Mesothelial cell of epicardium (in vitro differentiated cells): ENCODE measurements around the gene PVALEF. TPM values are rescaled to one million over a fixed set of nuclear protein-coding genes. Genes with fewer than 3 reads are reported as not detected.
A peak's percentile ranks its signal among the peaks of the same experiment; 100 is the strongest.

ENCODE experiments used
- DNase-seq, 2 experiments: peaks; one replicate each; pipeline ENCODE4 v3.0.0; 2021; ENCODE audit warnings: low spot score in 2 of 2; ENCODE audit not compliant: unreplicated experiment in 2 of 2
- H3K27ac Mint-ChIP-seq: 2 replicates; pipeline ENCODE4 v1.8.0; 2021; ENCODE audit warnings: mixed read lengths
- H3K27me3 Mint-ChIP-seq: 2 replicates; pipeline ENCODE4 v1.8.0; 2021; ENCODE audit warnings: low read depth, mixed read lengths
- H3K36me3 Mint-ChIP-seq: 2 replicates; pipeline ENCODE4 v1.8.0; 2021; ENCODE audit warnings: mixed read lengths
- H3K4me1 Mint-ChIP-seq: 2 replicates; pipeline ENCODE4 v1.8.0; 2021; ENCODE audit warnings: mixed read lengths
- H3K4me3 Mint-ChIP-seq: 2 replicates; pipeline ENCODE4 v1.8.0; 2021; ENCODE audit warnings: mild to moderate bottlenecking, moderate library complexity, mixed read lengths
- H3K9me3 Mint-ChIP-seq: 2 replicates; pipeline ENCODE4 v1.8.0; 2021; ENCODE audit warnings: mixed read lengths
- total RNA-seq: library from RNA; stranded (reverse); gene quantifications from 3 replicates; pipeline ENCODE4 v1.2.1, GENCODE V29; 2021
- TF ChIP-seq, protein P1 (sequence below): fragments of 200-600 bp; sonication (generic); IDR thresholded peaks from one replicate; pipeline ENCODE4 v1.5.0; 2021; ENCODE audit warnings: antibody characterized with exemption; ENCODE audit not compliant: unreplicated experiment

Gene PVALEF
- total RNA-seq, 1 donor from 2014 or later = 0.22 TPM

DNA sequence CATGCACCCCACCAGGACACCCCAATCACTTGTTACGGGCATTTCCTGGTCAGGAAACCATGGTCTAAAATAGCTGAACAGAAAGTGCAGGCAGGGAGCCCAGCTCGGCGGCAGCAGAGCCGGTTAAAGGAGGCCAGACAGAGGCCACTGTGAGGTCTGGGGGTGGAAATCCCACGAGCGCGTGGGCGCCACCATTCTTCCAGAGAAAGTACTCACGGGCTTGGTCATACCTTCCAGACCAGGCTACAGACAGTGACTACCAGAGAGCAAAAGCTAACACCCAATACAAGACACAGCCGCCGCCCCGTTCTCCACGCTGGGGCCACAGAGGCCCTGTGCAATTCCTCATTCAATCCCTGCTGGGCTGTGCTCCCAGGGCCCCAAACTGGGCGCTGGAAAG, 45.6 kb downstream of the PVALEF start:
- Mint-ChIP-seq H3K4me1 (no peaks in the 10 kb centered on the region), H3K9me3 (no peaks in the 10 kb centered on the region), H3K4me3 (no peak overlapping the region), H3K27ac (peak overlapping the region; percentile 6), H3K27me3 (no peaks in the 10 kb centered on the region), H3K36me3 (peaks cover 9% of the 10 kb centered on the region)
- TF ChIP-seq, protein P1, sequence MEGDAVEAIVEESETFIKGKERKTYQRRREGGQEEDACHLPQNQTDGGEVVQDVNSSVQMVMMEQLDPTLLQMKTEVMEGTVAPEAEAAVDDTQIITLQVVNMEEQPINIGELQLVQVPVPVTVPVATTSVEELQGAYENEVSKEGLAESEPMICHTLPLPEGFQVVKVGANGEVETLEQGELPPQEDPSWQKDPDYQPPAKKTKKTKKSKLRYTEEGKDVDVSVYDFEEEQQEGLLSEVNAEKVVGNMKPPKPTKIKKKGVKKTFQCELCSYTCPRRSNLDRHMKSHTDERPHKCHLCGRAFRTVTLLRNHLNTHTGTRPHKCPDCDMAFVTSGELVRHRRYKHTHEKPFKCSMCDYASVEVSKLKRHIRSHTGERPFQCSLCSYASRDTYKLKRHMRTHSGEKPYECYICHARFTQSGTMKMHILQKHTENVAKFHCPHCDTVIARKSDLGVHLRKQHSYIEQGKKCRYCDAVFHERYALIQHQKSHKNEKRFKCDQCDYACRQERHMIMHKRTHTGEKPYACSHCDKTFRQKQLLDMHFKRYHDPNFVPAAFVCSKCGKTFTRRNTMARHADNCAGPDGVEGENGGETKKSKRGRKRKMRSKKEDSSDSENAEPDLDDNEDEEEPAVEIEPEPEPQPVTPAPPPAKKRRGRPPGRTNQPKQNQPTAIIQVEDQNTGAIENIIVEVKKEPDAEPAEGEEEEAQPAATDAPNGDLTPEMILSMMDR = no peak
- DNase-seq = no peak

DNA sequence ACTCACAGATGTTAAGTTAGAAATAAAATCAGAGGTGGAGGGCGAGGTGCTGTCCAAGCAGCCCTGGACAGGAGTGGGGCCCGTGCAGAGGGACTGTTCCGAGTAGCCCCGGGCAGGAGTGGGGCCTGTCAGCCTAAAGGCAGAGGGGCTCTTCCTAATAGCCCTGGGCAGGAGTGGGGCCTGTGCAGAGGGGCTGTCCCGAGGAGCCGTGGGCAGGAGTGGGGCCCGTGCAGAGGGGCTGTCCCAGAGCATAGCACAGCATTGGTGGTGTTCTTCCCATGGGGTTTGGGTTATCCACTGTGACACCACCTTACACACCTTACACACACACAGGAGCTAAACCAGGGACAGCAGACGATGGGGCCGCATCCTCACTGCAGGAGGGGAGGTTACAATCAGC, 47.1 kb downstream of the PVALEF start:
- DNase-seq = no peak
- H3K27ac Mint-ChIP-seq = no peak overlapping the region
- TF ChIP-seq, protein P1 = no peak
- no peak overlapping the region for H3K4me3 Mint-ChIP-seq
- H3K27me3 Mint-ChIP-seq = no peaks in the 10 kb centered on the region
- peaks cover 14% of the 10 kb centered on the region for H3K36me3 Mint-ChIP-seq
- H3K9me3 Mint-ChIP-seq = no peaks in the 10 kb centered on the region
- H3K4me1 Mint-ChIP-seq = no peaks in the 10 kb centered on the region

DNA sequence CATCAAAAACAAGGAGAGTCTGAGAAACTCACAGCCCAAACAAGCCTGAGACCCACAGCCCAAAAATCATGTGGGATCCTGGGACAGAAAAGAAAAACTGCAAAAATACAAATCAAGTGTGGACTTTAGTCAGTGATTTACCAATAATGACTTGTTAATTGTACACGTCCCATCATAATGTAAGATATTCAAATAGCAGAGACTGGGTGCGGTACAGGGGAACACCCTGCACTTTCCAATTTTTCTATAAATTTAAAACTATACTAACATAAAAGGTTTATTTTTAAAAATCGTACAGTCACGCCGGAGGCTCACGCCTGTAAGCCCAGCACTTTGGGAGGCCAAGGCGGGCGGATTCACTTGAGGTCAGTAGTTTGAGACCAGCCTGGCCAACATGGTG, 48.7 kb downstream of the PVALEF start:
- Mint-ChIP-seq H3K4me3 (no peak overlapping the region), H3K36me3 (peaks cover 18% of the 10 kb centered on the region), H3K27ac (no peak overlapping the region), H3K27me3 (no peaks in the 10 kb centered on the region), H3K4me1 (no peaks in the 10 kb centered on the region), H3K9me3 (no peaks in the 10 kb centered on the region)
- TF ChIP-seq, protein P1 = no peak
- no peak for DNase-seq

DNA sequence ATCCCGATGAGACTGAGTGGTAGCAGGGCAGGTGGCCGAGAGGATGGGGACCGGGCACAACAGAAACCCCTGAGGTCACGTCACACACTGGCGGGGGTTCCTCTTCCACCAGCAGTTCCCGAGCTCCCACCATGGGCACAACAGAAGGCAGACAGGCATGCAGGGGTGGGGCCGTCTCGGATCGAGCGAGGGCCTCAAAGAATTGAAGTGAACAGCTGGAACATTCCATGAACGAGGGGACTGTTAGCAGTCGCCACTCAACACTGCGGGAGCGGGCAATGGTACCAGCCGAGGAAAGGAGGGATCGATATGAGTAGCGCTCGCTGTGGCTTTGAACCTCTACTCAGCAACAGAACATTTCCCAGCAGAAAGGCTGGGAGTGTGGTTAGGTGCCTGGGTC, 52.2 kb downstream of the PVALEF start:
- no peak for DNase-seq
- Mint-ChIP-seq H3K27ac (no peak overlapping the region), H3K36me3 (peaks cover 18% of the 10 kb centered on the region), H3K9me3 (no peaks in the 10 kb centered on the region), H3K4me3 (no peak overlapping the region), H3K27me3 (no peaks in the 10 kb centered on the region), H3K4me1 (peaks cover 9% of the 10 kb centered on the region)
- TF ChIP-seq, protein P1 = no peak

DNA sequence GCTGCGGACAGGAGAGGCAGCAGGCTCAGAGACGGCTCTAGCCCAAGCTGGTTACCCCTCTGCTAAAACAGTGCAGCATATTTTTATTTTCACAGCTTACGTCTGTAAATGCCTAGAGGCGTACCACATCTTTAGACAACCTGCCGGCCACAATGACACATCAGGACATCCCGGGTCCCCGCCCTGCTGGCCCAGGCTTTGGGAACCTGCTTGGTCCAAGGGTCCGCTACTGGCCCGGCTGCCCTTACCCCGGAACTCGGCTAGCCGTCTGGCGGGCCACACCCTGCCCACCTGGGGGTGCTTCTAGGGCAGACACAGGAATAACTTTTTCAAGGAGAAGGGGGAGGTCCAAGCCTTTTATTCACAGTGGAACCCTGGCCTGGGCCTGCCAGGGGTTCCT, 53.2 kb downstream of the PVALEF start:
- peaks cover 10% of the 10 kb centered on the region for H3K4me1 Mint-ChIP-seq

More for the DNA sequence above, 53.2 kb downstream of the PVALEF start:
- H3K36me3 Mint-ChIP-seq = peaks cover 18% of the 10 kb centered on the region
- H3K27ac Mint-ChIP-seq = no peak overlapping the region
- no peaks in the 10 kb centered on the region for H3K9me3 Mint-ChIP-seq
- no peak for DNase-seq
- H3K4me3 Mint-ChIP-seq = no peak overlapping the region
- TF ChIP-seq, protein P1 = no peak
- H3K27me3 Mint-ChIP-seq = no peaks in the 10 kb centered on the region
